VCaP (cell line): Measurements from ENCODE around the gene ZNF330.
A peak's percentile ranks its signal among the peaks of the same experiment; 100 is the strongest.

Source experiments
- H3K27ac ChIP-seq: fragments of 450-650 bp; 2 replicates; pipeline ENCODE4 v1.5.1; 2017
- CTCF ChIP-seq: fragments of 450-650 bp; conservative IDR thresholded peaks from 2 replicates; pipeline ENCODE4 v1.5.1; 2017; ENCODE audit warnings: mild to moderate bottlenecking, moderate library complexity

The ZNF330 gene

GRCh38 chr4:141193516-141194034, 27.1 kb upstream of the ZNF330 start:
- no peak overlapping the region for H3K27ac ChIP-seq
- no peak for TF ChIP-seq CTCF

- no peak overlapping the region for H3K27ac ChIP-seq
- TF ChIP-seq CTCF: no peak
Observed at GRCh38 chr4:141195095-141195707, 25.5 kb upstream of the ZNF330 start.

GRCh38 chr4:141196227-141196933, 24.3 kb upstream of the ZNF330 start:
- no peak for TF ChIP-seq CTCF
- H3K27ac ChIP-seq: no peak overlapping the region

- TF ChIP-seq CTCF: no peak
- no peak overlapping the region for H3K27ac ChIP-seq
Observed at GRCh38 chr4:141207961-141208360, 12.7 kb upstream of the ZNF330 start.

- no peak for TF ChIP-seq CTCF
Observed at GRCh38 chr4:141210168-141210567, 10.5 kb upstream of the ZNF330 start.

GRCh38 chr4:141213550-141213991, 7.1 kb upstream of the ZNF330 start:
- H3K27ac ChIP-seq: no peak overlapping the region
- no peak for TF ChIP-seq CTCF

More at GRCh38 chr4:141210168-141210567, 10.5 kb upstream of the ZNF330 start:
- H3K27ac ChIP-seq: peak overlapping the region; percentile 27

- no peak overlapping the region for H3K27ac ChIP-seq
- TF ChIP-seq CTCF: no peak
Observed at GRCh38 chr4:141215030-141215429, 5.7 kb upstream of the ZNF330 start.
